ENCODE results near the gene CNTNAP2.
A peak's percentile ranks its signal among the peaks of the same experiment; 100 is the strongest.

Gene CNTNAP2

DNA sequence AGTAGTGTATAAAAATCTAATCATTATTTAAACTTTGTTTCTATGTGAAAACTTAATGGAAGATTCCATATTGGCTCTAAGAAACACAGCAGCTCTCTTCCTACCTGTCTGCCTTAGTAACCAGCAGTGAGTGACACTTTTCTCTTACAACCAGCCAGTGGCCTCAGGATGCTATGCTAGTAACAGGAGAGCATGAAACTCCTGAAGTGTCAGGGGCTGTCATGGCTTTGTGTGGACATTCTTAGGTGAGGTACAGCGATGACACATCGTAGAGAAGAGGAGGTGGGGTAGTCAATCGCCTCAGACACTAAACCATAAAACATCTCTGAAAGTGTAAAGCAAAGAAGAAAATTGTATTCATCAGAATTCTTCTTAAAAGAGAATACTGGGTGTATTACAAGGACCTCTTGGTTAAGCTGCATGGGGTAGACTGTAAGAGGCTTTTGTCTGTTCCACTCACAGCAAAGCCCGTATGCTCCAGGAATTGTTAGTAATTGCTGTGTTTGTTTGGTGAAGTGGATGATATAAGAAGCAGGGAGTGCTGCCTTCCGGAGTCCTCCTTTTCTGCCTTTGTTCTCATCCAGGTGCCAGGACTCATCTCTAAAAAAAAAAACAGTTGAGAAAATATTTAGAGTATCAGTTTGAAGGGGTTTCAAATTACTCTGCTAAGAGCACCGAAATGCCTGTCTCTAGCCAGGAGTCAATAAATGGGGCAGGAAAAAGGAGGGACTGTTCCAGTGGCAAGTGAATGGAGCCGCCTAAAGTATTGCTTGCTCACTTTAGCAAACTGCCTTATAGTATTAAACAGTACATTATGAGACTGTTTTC is 518.8 kb downstream of the CNTNAP2 start:
- DNase-seq, result no peak

- DNase-seq, result no peak
Observed at GRCh38 chr7:146636033-146636356, 519.4 kb downstream of the CNTNAP2 start.

DNA sequence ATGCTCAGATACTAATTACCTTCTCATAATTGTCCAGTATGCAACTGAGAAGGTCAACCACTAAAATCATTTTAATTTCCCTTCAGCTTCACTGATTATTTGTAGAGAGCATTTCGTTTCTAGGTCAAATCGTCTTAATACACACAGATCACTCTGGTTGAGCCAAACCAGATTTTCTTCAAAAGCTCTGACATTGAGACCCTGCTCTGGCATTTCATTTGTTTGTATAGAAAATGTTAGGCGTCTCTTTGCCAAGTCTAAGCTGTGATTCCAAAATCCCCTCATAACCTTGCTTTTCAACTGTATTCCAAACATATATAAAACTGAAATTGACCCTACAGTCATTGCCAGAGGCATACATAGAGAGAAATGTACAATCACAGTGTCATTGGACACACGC is 520.0 kb downstream of the CNTNAP2 start:
- DNase-seq, result no peak

GRCh38 chr7:146639291-146639690 is 522.7 kb downstream of the CNTNAP2 start:
- DNase-seq, result no peak

GRCh38 chr7:146641491-146641890 is 524.9 kb downstream of the CNTNAP2 start:
- no peak for DNase-seq

- DNase-seq, result no peak
Observed at GRCh38 chr7:146645383-146645976, 528.9 kb downstream of the CNTNAP2 start.

DNA sequence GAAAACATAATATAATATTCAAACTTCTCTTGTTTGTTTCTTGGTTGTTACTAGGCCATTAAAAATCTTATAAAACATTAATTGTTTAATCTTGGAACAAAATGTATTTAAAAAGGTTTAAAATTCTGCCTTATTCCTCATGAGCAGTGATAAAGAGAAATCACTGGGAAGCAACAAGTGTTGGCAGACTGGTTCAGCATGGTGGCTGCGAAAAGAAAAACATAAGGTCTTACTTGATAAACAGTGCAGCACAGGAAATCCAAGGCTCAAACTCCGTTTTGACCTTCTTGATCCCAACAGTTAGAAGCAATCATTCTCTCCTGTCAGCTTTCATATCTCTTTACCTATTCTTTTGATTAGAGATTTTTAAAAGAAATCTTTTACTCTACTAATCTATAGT is 530.8 kb downstream of the CNTNAP2 start:
- no peak for DNase-seq

DNA sequence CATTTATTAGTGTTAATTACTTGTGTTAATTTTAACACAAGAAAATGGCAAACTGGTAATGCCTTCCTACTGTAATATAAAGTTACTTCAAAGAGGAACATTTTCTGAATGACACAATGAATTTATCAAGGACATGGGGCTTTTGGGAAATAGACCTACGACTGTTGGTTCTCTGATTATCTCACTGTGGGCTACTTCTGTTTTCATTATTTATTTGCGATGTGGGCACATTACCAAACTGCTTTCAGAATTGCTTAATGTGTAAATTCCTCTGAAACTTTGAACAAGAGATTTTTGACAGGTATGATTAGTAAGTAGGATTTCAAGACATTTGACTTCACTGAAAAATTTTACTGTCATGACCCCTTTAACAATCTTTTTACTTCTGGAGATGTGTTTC is 535.6 kb downstream of the CNTNAP2 start:
- no peak for DNase-seq

DNA sequence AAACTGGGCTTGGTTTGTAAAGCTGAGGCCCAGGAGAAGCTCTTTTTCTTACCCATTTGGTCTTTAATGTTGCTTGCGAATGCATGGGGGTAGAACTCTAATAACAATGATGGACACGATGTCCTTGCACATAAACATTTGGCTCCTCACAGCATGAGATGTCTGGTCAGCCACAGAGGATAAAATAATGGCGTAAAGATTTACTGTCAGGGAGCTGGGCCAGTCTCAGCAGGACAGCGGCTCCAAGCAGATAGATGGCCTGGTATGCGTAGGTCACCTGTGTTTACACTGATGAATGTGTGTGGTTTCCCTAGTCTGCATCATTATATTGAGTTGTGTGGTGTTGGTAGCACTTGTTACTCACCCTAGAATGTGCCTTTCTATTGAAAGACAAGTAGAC is 537.4 kb downstream of the CNTNAP2 start:
- peak; percentile 3 for DNase-seq

- DNase-seq, result peak; percentile 61
Observed at GRCh38 chr7:146655928-146656797, 539.6 kb downstream of the CNTNAP2 start.

DNA sequence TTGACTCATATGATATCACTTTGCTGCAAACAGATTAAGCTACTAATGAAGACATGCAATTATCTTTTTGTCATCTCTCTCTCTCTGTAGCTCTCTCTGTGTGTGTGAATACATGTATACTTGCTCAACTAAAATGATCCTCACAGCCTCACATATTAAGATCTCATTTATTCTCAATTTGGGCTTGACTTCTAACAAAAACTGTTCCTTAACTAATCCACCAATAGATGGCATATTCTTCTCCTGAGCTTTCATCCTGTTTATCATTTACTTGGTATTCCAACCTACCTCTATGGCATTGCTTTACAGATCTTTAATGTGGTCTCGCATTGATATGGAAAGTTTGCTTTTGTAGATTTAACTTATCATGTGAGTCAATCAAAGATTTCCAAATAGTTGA is 540.4 kb downstream of the CNTNAP2 start:
- DNase-seq, result no peak

DNA sequence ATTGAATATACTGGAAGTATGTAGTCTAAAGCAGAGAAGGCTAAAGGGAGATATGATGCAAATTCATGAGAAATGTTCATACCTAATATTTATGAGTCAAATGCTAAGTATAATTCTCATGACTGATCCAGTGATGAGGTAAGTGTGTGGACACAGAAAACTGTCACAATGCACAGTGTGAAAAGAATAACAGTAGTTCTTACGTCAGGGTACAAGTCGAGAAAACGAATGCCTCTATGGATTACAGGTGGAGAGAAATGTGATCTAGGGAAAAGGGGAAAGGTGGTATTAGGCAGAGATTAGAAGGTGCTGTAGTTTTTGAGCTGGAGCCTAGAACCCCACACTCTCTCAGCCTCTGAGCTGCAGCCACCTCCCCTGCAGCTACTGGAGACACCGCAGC is 542.0 kb downstream of the CNTNAP2 start:
- no peak for DNase-seq

DNA sequence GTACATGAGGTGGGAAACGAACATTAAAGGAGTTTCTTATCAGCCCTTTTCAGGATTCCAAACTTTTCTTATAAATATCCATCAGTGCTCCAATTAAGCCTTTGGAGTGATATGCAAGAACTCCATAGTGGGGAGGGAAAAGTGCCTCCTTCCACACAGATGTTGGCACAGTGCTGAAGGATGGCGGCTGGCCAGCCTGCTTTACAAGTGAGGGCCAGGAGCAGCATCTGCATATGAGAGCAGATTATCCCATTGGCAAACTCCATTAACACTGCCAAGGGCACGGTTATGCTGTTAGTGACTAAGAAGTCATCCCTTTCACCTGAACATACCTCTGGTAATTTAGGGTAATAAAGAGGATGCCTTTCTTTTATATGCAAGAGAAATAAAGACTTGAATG is 543.1 kb downstream of the CNTNAP2 start:
- DNase-seq, result no peak

DNA sequence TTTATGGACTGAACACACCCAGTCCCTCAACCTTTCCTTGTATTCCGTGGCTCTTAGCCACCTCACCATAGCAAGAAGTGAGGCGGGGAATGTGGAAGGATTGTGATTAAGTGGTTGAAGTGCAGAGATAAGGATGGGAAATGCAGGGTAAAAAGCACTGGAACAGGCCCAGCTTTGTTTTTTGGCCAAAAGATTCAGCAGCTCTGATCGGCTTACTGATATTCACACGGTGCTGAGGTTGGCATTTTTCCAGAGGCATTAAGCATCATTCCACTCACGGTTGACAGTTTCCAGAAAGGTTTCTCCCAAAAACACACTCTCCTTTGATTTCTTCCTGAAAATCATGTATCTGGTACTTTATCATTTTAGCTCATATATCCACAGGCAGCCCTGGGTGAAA is 544.2 kb downstream of the CNTNAP2 start:
- no peak for DNase-seq

DNA sequence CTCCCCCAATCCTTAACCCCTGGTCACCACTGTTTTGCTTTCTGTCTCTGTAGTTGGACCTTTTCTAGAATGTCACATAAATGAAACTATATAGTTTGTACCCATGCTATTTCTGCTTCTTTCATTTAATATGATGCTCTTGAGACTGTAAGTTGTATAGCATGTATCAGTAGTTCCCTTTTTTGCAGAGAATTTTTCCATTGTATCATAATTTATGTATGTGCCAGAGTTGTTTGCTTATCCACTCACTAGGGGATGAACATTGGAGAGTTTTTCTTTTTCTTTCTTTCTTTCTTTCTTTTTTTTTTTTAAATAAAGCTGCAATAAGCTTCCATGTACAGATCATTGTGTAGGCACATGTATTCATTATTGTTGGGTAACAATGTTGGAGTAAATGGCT is 544.8 kb downstream of the CNTNAP2 start:
- no peak for DNase-seq

DNA sequence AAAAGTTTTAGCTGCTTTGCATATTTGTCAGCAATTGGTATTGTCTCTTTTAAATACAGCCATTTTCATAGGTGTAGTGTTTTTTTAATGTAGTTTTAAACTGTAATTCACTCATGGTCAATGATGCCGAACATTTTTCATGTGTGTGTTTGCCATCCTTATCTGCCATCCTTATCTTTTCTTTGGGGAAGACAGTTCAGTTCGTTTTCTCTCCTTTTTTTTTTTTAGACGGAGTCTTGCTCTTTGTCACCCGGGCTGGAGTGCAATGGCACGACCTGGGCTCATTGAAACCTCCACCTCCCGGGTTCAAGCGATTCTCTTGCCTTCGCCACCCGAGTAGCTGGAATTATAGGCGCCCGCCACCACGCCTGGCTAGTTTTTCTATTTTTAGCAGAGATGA is 545.3 kb downstream of the CNTNAP2 start:
- DNase-seq, result no peak

DNA sequence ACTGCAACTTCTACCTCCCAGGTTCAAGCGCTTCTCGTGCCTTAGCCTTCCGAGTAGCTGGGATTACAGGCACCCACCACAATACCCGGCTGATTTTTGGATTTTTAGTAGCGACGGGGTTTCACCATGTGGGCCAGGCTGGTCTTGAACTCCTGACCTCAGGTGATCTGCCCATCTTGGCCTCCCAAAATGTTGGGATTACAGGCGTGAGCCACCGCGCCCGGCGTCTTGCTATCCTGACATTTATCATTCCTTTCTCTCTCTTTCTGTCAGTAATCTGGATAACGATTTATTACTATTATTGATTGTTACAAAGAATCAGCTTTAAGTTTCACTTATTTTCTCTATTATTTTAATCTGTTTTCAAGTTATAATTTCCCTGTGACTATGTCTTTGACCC is 548.4 kb downstream of the CNTNAP2 start:
- no peak for DNase-seq

DNA sequence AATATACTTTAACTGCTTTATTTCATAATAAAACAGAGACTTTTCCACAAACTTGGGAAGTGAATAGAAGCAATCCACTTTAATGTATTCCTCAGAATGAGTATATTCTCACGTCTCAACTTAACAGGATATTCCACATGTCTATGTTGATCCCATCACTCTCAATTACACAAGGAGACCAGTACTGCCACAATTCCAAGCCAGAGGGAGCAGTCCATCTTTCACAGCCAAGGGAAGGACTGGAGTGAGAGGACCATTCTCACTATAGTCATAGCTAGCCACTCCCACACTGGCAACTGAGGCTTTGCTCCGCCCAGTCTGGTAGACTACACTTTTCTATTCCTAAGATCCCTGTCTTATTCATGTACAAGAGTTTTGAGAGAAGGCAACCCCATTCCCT is 553.9 kb downstream of the CNTNAP2 start:
- no peak for DNase-seq

- DNase-seq, result no peak
Observed at GRCh38 chr7:146681487-146681886, 564.9 kb downstream of the CNTNAP2 start.

DNA sequence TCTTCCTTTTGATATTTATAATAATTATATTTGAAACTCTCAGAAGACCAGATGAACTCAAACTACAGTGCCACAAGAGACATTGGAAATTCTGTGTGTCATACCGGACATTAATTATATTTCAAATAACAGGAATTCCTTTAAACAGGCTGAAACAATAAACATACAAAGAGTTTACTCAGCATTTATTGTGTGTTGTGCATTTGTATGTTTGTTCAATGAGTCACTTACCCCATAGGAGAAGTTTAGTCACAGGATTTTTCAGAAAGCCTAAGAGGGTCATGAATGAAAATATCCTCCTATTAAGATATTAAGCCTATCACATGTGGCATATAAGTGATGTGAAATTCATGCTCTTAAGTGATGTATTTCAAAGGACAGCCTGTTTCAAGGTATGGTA is 566.8 kb downstream of the CNTNAP2 start:
- peak; percentile 33 for DNase-seq

DNA sequence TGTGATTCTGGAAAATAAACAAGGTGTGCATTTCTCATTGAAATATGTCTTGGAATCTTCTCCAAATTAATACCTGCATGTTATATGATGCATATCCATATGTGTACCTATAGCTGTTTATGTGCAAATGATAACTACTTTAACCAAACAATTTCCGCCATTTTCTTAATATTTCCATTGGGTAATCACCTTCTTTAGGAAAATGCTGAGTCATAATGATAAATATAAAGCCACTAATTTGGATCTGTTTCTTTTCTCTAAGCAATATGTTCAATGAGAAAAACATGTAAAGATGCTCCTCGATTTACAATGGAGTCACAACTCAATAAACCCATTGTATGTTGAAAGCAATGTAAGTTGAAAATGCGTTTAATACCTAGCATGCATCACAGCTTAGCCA is 574.4 kb downstream of the CNTNAP2 start:
- DNase-seq, result no peak

DNA sequence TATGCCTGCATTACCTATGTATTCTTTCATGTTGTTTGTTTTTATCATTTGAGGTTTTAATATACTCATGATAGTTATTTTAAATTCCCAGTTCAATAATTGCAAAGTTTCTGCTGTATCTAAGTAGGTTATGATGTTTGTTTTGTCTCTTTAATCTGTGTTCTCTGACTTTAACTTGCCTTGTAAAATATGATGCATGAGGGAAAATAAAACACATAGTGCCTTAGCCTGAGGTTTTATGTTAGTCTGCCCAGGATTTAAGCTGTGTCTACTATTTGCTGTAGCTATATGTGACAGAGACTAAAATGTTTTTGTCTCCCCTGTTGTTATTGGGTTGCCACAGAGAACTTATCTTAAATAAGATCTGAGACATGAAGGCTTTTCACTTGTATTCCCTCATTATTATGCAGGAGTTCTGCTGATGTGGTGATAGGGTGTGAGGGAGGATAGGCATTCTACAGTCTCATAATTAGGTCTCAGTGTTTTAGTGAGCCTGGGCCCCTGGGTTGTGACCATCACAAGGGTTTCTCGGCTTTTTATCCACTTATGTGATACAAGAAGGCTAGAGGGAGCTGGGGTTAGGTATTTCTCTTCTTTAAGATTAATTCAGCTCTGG is 582.5 kb downstream of the CNTNAP2 start:
- DNase-seq, result no peak

- DNase-seq, result no peak
Observed at GRCh38 chr7:146700015-146700560, 583.5 kb downstream of the CNTNAP2 start.

Measured in fibroblast of skin of right biceps (primary cell).